ENCODE results near the gene POU6F2. TPM values are rescaled to one million over a fixed set of nuclear protein-coding genes. Genes with fewer than 3 reads are reported as not detected.

The POU6F2 gene
- total RNA-seq, 4 donors from 2014 or later = 0.91 TPM; not detected in 3

GRCh38 chr7:39310699-39311098, 333.0 kb downstream of the POU6F2 start:
- intact Hi-C loops (cut with DNase I; ENCODE audit: low total_unique reads) = no loop called here
- no peaks in the 10 kb centered on the region for H3K36me3 ChIP-seq
- no peak for TF ChIP-seq POLR2A (IDR thresholded peaks at IDR 0.05)
- TF ChIP-seq, protein P1, sequence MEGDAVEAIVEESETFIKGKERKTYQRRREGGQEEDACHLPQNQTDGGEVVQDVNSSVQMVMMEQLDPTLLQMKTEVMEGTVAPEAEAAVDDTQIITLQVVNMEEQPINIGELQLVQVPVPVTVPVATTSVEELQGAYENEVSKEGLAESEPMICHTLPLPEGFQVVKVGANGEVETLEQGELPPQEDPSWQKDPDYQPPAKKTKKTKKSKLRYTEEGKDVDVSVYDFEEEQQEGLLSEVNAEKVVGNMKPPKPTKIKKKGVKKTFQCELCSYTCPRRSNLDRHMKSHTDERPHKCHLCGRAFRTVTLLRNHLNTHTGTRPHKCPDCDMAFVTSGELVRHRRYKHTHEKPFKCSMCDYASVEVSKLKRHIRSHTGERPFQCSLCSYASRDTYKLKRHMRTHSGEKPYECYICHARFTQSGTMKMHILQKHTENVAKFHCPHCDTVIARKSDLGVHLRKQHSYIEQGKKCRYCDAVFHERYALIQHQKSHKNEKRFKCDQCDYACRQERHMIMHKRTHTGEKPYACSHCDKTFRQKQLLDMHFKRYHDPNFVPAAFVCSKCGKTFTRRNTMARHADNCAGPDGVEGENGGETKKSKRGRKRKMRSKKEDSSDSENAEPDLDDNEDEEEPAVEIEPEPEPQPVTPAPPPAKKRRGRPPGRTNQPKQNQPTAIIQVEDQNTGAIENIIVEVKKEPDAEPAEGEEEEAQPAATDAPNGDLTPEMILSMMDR (IDR thresholded peaks at IDR 0.05) = no peak
- no peak overlapping the region for H3K27ac ChIP-seq
- no peaks in the 10 kb centered on the region for H3K9me3 ChIP-seq
- H3K4me1 ChIP-seq = no peaks in the 10 kb centered on the region
- DNase-seq = no peak
- H3K27me3 ChIP-seq = peaks cover 0 to 7% of the 10 kb centered on the region in 2 donors
- no peak overlapping the region for H3K4me3 ChIP-seq

DNA sequence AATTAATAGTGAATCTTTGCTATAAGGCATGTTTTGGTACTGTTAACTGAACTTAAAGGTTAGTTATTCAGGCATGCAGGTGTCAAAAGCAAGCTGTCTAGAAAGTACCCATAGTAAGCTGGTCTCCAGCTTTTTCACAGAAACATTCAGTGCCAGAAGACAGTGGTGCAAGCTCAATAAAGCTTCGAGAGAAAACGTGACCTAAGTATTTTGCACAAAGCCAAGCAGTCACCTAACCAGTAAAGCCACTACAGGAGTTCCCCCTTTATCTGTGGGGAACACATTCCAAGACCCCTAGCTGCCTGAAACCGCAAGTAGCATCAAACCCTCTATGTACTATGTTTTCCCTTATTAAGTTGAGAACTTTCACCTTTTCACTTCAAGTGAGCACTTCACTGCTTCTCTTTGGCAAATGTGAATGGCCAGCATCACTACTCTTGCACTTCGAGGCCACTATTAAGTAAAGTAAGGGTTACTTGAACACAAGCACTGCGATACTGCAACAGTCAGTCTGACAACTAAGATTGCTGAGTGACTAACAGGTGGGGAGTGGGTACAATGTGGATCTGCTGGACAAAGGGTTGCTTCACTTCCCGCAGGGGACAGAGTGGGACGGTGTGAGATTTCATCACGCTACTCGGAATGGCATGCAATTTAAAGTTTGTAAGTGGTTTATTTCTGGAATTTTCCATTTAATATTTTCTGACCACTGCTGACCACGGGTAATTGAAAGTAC, 334.7 kb downstream of the POU6F2 start:
- intact Hi-C loops (cut with DNase I; ENCODE audit: low total_unique reads) = no loop called here
- Histone ChIP-seq H3K27ac (no peak overlapping the region), H3K36me3 (no peaks in the 10 kb centered on the region), H3K4me1 (no peaks in the 10 kb centered on the region), H3K27me3 (peaks cover 0 to 3% of the 10 kb centered on the region in 2 donors), H3K4me3 (no peak overlapping the region), H3K9me3 (no peaks in the 10 kb centered on the region)
- no peak for TF ChIP-seq POLR2A (IDR thresholded peaks at IDR 0.05)
- TF ChIP-seq, protein P1 (IDR thresholded peaks at IDR 0.05) = no peak
- no peak for DNase-seq

- Histone ChIP-seq H3K4me1 (no peaks in the 10 kb centered on the region), H3K36me3 (no peaks in the 10 kb centered on the region), H3K27ac (no peak overlapping the region), H3K27me3 (peaks cover 0 to 3% of the 10 kb centered on the region in 2 donors), H3K4me3 (no peak overlapping the region), H3K9me3 (no peaks in the 10 kb centered on the region)
- intact Hi-C loops (cut with DNase I; ENCODE audit: low total_unique reads) = no loop called here
- DNase-seq = no peak
- TF ChIP-seq, protein P1 (IDR thresholded peaks at IDR 0.05) = no peak
- no peak for TF ChIP-seq POLR2A (IDR thresholded peaks at IDR 0.05)
Observed at GRCh38 chr7:39313376-39313775, 335.7 kb downstream of the POU6F2 start.

DNA sequence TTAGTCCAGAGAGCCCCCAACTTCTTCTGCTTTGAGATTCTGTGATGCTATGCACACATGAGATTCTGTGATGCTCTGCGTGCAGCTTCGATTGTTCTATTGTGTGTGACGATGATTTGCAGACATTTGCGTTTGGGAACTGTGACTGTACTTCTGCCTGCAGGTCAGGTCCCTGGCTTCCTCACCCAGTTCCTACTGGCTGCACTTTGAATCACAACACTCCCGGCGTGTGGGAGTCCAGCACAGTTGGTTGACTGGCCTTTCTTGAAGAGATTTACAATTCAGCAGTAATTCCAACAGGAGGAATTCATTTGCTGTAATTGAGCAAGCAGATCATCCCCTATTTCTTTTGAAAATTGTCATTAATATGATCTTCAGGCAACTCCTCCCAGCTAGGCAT, 336.3 kb downstream of the POU6F2 start:
- no peaks in the 10 kb centered on the region for H3K36me3 ChIP-seq
- H3K27me3 ChIP-seq = peaks cover 0 to 3% of the 10 kb centered on the region in 2 donors
- DNase-seq = no peak
- no peaks in the 10 kb centered on the region for H3K4me1 ChIP-seq
- TF ChIP-seq, protein P1 (IDR thresholded peaks at IDR 0.05) = no peak
- H3K9me3 ChIP-seq = no peaks in the 10 kb centered on the region
- intact Hi-C loops (cut with DNase I; ENCODE audit: low total_unique reads) = no loop called here
- no peak overlapping the region for H3K27ac ChIP-seq
- no peak overlapping the region for H3K4me3 ChIP-seq

GRCh38 chr7:39317107-39317506, 339.4 kb downstream of the POU6F2 start:
- Histone ChIP-seq H3K27ac (no peak overlapping the region), H3K4me3 (no peak overlapping the region), H3K4me1 (no peaks in the 10 kb centered on the region), H3K27me3 (no peaks in the 10 kb centered on the region), H3K36me3 (no peaks in the 10 kb centered on the region), H3K9me3 (no peaks in the 10 kb centered on the region)
- intact Hi-C loops (cut with DNase I; ENCODE audit: low total_unique reads) = no loop called here
- no peak for DNase-seq
- TF ChIP-seq, protein P1 (IDR thresholded peaks at IDR 0.05) = no peak
- no peak for TF ChIP-seq POLR2A (IDR thresholded peaks at IDR 0.05)
